NB4 (cell line): ENCODE measurements around the gene KLKB1.

ENCODE experiments used
- CTCF ChIP-seq: IDR thresholded peaks from one replicate; pipeline ENCODE4 v1.5.1; 2012; ENCODE audit warnings: low read depth, low read length
- POLR2A ChIP-seq: IDR thresholded peaks from 2 replicates; pipeline ENCODE4 v1.6.1; 2011; ENCODE audit warnings: mild to moderate bottlenecking; ENCODE audit not compliant: insufficient read length; ENCODE audit errors: extremely low read depth

- no peak for TF ChIP-seq CTCF
- no peak for TF ChIP-seq POLR2A
Measured at GRCh38 chr4:186217733-186218293, 9.5 kb upstream of the KLKB1 start.
